K562 (cell line): ENCODE results near the gene PTGR1. TPM values are rescaled to one million over a fixed set of nuclear protein-coding genes. Genes with fewer than 3 reads are reported as not detected.

Experiments used
- BCLAF1 ChIP-seq, 2 experiments: fragments of 450-650 bp in 1 of 2; IDR thresholded peaks; 2 replicates each; pipeline ENCODE4 v1.6.1; 2011 to 2017; ENCODE audit warnings: low read depth in 2 of 2, antibody characterized with exemption in 1 of 2, borderline replicate concordance in 1 of 2, low read length in 1 of 2, mild to moderate bottlenecking in 1 of 2, mixed read lengths in 1 of 2; ENCODE audit not compliant: control insufficient read depth in 1 of 2
- CBX1 ChIP-seq: sonication (generic); IDR thresholded peaks from 2 replicates; pipeline ENCODE4 v1.6.1; 2016; ENCODE audit warnings: antibody characterized with exemption, low read depth, mild to moderate bottlenecking
- CEBPB ChIP-seq: fragments of 450-650 bp; IDR thresholded peaks from 2 replicates; pipeline ENCODE4 v1.6.1; 2016; ENCODE audit warnings: missing genetic modification characterization, missing compliant biosample characterization
- EWSR1 ChIP-seq: fragments of 450-650 bp; IDR thresholded peaks from 2 replicates; pipeline ENCODE4 v1.6.1; 2018; ENCODE audit warnings: borderline replicate concordance, mild to moderate bottlenecking, low read depth, moderate library complexity; ENCODE audit not compliant: partially characterized antibody
- FOXP4 ChIP-seq: sonication (generic); formaldehyde crosslinking; IDR thresholded peaks from 2 replicates; pipeline ENCODE4 v1.8.0; 2022; ENCODE audit warnings: mild to moderate bottlenecking, missing genetic modification reagents, borderline replicate concordance
- NONO ChIP-seq, 2 experiments: fragments of 200-400 bp in 1 of 2; fragments of 450-650 bp in 1 of 2; formaldehyde crosslinking in 1 of 2; IDR thresholded peaks; 2 replicates each; pipeline ENCODE4 v1.6.1; 2017; ENCODE audit warnings: low read depth in 2 of 2, mild to moderate bottlenecking in 2 of 2, moderate library complexity in 2 of 2, low read length in 1 of 2
- RBBP5 ChIP-seq: fragments of 200-600 bp; sonication (generic); IDR thresholded peaks from 2 replicates; pipeline ENCODE4 v1.6.1; 2012; ENCODE audit warnings: borderline replicate concordance, mild to moderate bottlenecking, low read length, control low read depth, inconsistent platforms; ENCODE audit not compliant: insufficient read depth, poor library complexity, severe bottlenecking
- RNF2 ChIP-seq: sonication (generic); IDR thresholded peaks from 2 replicates; pipeline ENCODE4 v1.6.1; 2016
- SNRNP70 ChIP-seq: fragments of 200-400 bp; formaldehyde crosslinking; optimal IDR thresholded peaks from 2 replicates; pipeline ENCODE3; 2017; ENCODE audit warnings: low read depth, low read length
- SRSF7 ChIP-seq: fragments of 200-400 bp; formaldehyde crosslinking; optimal IDR thresholded peaks from 2 replicates; pipeline ENCODE3; 2017; ENCODE audit warnings: mild to moderate bottlenecking, low read depth, low read length
- TCF7L2 ChIP-seq: fragments of 150-350 bp; IDR thresholded peaks from 2 replicates; pipeline ENCODE4 v1.6.1; 2016; ENCODE audit warnings: low read depth, mild to moderate bottlenecking, low read length, moderate library complexity
- ZNF75A ChIP-seq: fragments of 450-650 bp; formaldehyde crosslinking; IDR thresholded peaks from 2 replicates; pipeline ENCODE4 v1.4.0; 2020; ENCODE audit warnings: mild to moderate bottlenecking
- polyA plus RNA-seq, 8 experiments: library from polyadenylated mRNA; depleted of rRNA in 4 of 8; stranded (reverse) in 5 of 8; unstranded in 3 of 8; fragments of >200 nt; fragmentation: Nextera tagmentation in 2 of 8; fragmentation: Illumina TruSeq in 1 of 8; extraction: Ambion mirVana in 2 of 8; extraction: Trizol in 1 of 8; gene quantifications; 2 replicates each; pipeline versions ENCODE4 v1.2.1 to v1.2.3, GENCODE V29; 2011 to 2014; ENCODE audit warnings: inconsistent platforms in 1 of 8, missing spikeins in 1 of 8
- total RNA-seq, 7 experiments: library from RNA; depleted of rRNA in 6 of 7; stranded (reverse); fragments of >200 nt in 6 of 7; fragmentation: Illumina TruSeq in 2 of 7; extraction: Trizol in 2 of 7; gene quantifications; 2 replicates each; pipeline versions ENCODE4 v1.2.1 to v1.2.3, GENCODE V29; 2011 to 2021; ENCODE audit warnings: low replicate concordance in 1 of 7
- TF ChIP-seq, protein P1 (sequence below): fragments of 250-450 bp; sonication (Bioruptor Pico); IDR thresholded peaks from 2 replicates; pipeline ENCODE4 v1.4.0; 2020; ENCODE audit warnings: mild to moderate bottlenecking, moderate library complexity
- TF ChIP-seq, protein P2 (sequence below): fragments of 450-650 bp; IDR thresholded peaks from 2 replicates; pipeline ENCODE4 v1.7.0; 2016; ENCODE audit warnings: borderline replicate concordance

The PTGR1 gene
- total and polyA plus RNA-seq, 9 of the 15 experiments (the other 6 are each of a cell fraction or from before 2014, with no cell fraction given): 0.22 TPM; not detected in 8

- TF ChIP-seq, protein P1, sequence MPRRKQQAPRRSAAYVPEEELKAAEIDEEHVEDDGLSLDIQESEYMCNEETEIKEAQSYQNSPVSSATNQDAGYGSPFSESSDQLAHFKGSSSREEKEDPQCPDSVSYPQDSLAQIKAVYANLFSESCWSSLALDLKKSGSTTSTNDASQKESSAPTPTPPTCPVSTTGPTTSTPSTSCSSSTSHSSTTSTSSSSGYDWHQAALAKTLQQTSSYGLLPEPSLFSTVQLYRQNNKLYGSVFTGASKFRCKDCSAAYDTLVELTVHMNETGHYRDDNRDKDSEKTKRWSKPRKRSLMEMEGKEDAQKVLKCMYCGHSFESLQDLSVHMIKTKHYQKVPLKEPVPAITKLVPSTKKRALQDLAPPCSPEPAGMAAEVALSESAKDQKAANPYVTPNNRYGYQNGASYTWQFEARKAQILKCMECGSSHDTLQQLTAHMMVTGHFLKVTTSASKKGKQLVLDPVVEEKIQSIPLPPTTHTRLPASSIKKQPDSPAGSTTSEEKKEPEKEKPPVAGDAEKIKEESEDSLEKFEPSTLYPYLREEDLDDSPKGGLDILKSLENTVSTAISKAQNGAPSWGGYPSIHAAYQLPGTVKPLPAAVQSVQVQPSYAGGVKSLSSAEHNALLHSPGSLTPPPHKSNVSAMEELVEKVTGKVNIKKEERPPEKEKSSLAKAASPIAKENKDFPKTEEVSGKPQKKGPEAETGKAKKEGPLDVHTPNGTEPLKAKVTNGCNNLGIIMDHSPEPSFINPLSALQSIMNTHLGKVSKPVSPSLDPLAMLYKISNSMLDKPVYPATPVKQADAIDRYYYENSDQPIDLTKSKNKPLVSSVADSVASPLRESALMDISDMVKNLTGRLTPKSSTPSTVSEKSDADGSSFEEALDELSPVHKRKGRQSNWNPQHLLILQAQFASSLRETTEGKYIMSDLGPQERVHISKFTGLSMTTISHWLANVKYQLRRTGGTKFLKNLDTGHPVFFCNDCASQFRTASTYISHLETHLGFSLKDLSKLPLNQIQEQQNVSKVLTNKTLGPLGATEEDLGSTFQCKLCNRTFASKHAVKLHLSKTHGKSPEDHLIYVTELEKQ (CRISPR knock-in tag): no peak
- TF ChIP-seq SRSF7: peak; percentile 44
- no peak for TF ChIP-seq TCF7L2
- peak; percentile 75 for TF ChIP-seq CBX1
- TF ChIP-seq RNF2: no peak
- TF ChIP-seq SNRNP70: no peak
- TF ChIP-seq NONO (IDR thresholded peaks at IDR 0.05; ENCODE audit: low read depth in 2 of 2, low read length in 1 of 2): peak; percentile 44 to 99; a peak in 3 of 4 replicates
- no peak for TF ChIP-seq EWSR1
- TF ChIP-seq RBBP5: peak; percentile 95
- TF ChIP-seq ZNF75A (CRISPR knock-in tag): no peak
- TF ChIP-seq, protein P2, sequence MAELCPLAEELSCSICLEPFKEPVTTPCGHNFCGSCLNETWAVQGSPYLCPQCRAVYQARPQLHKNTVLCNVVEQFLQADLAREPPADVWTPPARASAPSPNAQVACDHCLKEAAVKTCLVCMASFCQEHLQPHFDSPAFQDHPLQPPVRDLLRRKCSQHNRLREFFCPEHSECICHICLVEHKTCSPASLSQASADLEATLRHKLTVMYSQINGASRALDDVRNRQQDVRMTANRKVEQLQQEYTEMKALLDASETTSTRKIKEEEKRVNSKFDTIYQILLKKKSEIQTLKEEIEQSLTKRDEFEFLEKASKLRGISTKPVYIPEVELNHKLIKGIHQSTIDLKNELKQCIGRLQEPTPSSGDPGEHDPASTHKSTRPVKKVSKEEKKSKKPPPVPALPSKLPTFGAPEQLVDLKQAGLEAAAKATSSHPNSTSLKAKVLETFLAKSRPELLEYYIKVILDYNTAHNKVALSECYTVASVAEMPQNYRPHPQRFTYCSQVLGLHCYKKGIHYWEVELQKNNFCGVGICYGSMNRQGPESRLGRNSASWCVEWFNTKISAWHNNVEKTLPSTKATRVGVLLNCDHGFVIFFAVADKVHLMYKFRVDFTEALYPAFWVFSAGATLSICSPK: no peak
- TF ChIP-seq CEBPB (tag): no peak
- TF ChIP-seq FOXP4 (CRISPR knock-in tag): no peak
- no peak; a peak in 1 of 4 replicates for TF ChIP-seq BCLAF1 (IDR thresholded peaks at IDR 0.05; ENCODE audit: borderline replicate concordance in 1 of 2, control insufficient read depth in 1 of 2, low read depth in 2 of 2, low read length in 1 of 2)
These were observed 31.9 kb upstream of the PTGR1 start, which contains the start of gene DNAJC25 (continued) for GRCh38 chr9:111631214-111631971.
